Activated naive CD4-positive, alpha-beta T cell treated with anti-CD3 and anti-CD28 coated beads, Interleukin-2, amount 50 U/mL, for 16 hours (primary cell): ENCODE measurements around the gene FAM83B.
"Not testable (repeated sequence)": the region's sequence is repeated elsewhere in the genome, so short reads cannot be mapped to it uniquely, and the experiment has no call there.

ENCODE experiments used
- DNase-seq: peaks from one replicate; pipeline ENCODE4 v3.0.0-alpha.2; 2020

The FAM83B gene, protein sequence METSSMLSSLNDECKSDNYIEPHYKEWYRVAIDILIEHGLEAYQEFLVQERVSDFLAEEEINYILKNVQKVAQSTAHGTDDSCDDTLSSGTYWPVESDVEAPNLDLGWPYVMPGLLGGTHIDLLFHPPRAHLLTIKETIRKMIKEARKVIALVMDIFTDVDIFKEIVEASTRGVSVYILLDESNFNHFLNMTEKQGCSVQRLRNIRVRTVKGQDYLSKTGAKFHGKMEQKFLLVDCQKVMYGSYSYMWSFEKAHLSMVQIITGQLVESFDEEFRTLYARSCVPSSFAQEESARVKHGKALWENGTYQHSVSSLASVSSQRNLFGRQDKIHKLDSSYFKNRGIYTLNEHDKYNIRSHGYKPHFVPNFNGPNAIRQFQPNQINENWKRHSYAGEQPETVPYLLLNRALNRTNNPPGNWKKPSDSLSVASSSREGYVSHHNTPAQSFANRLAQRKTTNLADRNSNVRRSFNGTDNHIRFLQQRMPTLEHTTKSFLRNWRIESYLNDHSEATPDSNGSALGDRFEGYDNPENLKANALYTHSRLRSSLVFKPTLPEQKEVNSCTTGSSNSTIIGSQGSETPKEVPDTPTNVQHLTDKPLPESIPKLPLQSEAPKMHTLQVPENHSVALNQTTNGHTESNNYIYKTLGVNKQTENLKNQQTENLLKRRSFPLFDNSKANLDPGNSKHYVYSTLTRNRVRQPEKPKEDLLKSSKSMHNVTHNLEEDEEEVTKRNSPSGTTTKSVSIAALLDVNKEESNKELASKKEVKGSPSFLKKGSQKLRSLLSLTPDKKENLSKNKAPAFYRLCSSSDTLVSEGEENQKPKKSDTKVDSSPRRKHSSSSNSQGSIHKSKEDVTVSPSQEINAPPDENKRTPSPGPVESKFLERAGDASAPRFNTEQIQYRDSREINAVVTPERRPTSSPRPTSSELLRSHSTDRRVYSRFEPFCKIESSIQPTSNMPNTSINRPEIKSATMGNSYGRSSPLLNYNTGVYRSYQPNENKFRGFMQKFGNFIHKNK

DNA sequence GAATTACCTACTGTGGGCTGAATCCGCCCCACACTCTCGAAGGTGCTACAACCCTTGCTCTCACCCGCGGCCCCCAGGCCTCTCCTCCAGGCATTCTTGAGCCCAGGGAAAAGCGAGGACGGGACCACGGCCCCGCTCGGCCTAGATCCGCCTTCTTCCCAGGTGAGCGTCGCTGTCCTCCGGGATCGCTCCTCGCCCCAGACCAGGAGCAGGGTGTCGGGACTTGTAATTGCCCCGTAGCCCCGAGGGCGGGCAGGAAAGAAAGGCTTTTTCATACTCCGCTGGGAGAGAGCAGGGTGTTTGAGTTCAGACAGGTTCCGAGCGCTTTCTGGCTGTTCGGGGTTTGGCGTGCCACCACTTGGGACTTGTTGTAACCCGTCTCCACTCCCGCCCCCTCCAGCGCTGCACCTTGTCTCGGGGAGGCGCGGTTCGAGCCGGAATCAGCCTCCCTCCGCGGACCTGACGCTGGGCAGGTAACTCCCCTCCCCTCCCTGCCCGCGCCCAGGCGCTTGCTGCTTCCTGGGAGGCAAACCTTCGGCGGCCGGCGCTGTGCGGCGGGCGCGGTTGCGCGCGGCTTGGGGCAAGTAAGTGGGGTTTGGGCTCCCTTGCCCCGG lies at the start of gene FAM83B:
Gene FAM83B (plus strand): TSS at position 529 of the 614 bp plus-strand sequence. CDS start 23,476 bp downstream, outside the sequence.
- no peak for DNase-seq

DNA sequence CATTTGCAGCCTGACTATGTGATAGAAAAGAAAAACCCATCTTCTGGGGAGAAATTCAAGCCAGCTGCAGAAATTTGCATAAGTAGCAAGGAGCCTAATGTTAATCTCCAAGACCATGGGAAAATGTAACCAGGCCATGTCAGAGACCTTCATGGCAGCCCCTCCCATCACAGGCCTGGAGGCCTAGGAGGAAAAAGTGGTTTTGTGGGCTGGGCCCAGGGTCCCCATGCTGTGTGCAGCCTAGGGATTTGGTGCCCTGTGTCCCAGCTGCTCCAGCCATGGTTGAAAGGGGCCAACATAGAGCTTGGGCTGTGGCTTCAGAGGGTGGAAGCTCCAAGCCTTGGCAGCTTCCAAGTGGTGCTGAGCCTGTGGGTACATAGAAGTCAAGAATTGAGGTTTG lies 49.7 kb upstream of the FAM83B start:
- not testable (repeated sequence) for DNase-seq

DNA sequence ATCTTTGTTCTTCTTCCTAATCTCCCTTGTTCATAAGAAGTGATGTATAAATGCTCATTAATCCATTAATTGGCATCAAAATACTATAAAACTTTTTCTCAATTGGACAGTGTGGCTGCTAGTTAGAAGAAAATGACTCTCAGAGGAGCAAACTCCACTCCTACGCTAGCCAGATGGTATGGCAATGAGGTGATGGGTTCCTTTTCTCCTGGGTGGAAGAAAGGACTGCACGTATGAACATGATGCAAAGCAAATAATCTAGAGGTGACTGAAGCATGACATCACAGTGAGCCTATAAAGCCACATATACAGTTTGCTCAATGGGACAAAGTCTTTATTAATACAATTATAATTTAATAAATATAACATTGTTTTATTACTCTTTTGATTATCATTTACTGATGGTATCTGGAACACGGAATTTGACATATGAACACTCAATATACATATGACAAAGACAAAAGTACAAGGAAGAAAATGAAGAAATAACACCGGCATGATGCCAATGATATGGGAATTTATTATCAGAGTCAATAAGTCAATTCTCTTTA lies 46.4 kb upstream of the FAM83B start:
- no peak for DNase-seq

DNA sequence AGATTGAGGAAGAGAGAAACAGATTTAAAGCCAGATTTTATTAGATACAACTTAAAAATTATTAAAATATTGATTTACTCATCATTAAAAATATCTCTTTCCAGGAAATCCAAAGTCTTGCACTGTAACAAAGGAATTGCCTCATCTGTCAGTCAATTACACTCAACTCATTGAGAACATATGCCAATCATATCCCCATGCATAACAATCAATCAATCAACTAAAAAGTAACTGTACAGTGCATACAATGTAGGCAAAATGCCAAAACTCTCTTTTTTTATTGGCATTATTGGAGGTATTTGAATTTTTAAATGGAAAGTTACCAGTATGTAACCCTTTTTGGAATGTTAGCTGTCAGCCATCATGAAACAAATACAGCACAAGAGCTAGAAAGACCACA lies 45.3 kb upstream of the FAM83B start:
- DNase-seq = no peak

DNA sequence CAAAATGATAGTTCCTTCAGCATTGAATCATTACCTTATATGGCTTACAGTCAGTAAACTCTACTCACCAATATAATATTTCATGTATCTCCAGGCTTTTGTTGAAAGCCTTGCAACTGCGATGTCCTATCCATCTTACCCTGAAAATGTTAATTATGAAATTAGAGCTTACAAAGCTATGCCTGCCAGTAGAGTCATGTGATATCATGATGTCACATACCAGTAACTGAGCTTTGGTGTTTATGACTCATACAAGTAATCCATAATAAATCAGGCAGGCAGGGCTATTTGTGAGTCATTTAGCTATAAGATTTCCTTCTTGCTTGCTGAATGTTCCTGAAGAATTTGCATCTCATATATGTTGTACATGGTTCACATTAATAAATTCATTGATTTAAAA lies 44.9 kb upstream of the FAM83B start:
- DNase-seq = no peak

DNA sequence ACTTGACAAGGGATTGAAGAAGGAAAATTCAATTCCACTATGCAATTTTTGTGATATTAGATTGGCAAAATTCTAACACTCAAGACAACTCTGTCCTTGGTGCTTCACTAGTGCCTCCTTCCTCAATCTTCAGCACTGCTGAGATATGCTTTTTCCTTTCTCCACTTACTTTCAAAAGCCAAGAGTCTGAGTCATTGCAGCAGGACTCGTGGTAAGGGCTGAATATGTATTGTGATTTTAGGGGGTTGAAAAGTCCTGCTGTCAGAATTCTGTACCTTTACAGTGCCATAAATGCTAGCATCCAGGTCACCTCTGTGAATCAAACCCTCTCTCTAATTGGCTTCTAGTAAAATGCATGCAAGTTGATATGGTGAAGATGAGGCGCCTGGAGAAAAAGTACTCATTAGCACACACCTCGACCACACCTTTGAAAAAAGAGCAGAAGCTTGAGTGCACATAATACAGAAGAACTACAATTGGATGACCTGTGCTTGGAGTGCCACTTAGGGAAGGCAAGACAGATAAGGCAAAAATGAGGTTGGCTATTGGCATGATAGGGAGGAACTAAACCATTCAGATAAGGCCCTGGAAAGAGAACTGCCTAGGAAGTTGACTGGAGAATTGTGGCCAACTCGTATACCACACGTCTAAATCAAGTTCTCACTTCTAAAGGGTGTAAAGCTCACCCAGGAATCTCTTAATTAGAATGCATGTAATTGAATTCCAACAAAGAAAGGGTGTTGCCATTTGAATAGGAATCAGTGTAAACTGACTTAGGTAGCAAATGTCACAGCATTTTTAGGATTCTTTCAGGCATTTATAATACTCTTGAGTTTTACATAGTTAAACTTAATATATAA lies 43.6 kb upstream of the FAM83B start:
- DNase-seq = no peak

DNA sequence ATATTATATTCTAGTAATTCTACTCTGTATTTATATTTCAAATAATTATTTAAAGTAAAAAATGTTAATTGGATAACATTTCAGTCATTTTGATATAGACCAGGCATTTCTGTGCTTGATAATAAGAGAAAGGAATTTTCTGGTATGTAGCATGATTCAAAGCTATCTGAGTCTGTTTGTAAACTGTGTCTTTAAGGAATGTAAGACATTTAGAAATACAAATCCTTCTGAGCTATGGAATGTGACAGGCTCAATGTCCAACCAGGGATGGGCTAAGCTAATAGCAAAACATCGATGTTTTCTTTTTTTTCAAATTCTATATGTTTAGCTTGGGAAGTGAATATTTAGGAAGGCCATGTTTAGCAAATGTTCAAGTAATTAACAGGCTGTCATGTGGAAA lies 41.5 kb upstream of the FAM83B start:
- DNase-seq = no peak

DNA sequence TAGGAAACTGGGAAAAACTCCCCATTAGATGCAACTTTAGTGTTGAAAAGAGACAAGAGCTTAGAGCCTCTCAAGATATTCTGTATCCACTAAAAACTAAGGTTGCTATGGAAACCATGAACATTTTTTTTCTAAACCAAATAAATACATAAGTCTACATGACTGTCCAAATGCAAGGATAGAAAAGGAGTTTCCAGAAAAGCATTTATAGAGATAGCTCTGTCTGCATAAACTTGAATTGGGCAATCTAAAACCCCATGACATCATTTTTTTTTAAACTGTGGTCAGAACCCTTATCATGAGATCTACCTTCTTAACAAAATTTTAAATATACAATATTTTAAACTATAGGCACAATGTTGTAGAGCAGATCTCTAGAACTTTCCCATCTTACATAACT lies 36.4 kb upstream of the FAM83B start:
- no peak for DNase-seq

DNA sequence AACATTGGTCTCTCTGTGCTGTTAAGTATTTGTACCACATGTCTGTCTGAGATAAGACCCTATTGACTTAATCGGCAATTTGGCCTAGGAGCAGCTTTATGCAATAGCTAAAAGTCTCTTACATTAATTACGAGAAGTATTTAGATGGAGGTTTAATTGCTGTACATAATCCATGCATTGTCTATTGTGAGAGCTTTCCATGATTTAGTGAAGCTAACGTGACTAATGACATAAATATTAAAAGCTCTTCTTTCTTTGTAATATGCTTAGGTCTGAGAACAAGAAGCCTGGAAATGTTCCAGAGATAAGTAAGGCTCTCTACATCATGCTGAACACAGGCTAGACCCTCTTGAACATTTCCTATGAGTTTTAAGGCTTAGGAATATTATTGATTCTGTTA lies 32.7 kb upstream of the FAM83B start:
- no peak for DNase-seq

DNA sequence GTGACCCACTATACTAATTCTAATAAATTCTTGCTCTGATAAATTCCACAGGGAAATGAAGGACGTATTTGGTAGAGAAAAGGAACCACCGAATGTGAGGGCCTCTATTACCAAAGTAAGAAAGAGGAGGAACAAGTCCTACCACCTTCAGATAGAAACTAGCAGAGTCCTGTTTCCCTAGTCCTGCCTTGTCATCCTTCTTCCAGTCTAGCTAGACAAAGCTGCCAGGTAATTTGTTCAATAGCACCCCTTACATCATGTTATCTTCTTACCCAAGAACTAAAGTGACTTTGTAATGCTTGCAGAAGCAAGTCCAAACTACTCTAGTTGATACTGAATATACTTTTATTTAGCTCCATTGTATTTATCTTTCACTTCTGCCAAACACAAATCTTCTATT lies 29.3 kb upstream of the FAM83B start:
- no peak for DNase-seq

DNA sequence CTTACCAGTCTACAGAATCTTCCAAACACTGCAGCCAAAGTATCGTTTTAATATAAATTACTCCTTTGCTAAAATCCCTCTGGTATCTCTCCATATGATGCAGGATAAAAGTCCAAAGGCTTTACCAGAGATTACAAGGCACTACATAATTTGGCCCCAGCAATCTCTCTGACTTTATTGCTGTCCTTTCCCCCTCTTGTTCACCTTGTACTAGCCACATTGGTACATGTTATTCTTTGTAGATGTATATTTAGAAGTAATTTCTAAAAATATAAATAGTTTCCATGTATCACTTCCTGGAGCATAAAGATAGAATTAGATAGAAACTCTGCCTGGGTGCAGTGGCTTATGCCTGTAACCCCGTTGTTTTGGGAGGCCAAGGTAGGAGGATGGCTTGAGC lies 28.7 kb upstream of the FAM83B start:
- no peak for DNase-seq

DNA sequence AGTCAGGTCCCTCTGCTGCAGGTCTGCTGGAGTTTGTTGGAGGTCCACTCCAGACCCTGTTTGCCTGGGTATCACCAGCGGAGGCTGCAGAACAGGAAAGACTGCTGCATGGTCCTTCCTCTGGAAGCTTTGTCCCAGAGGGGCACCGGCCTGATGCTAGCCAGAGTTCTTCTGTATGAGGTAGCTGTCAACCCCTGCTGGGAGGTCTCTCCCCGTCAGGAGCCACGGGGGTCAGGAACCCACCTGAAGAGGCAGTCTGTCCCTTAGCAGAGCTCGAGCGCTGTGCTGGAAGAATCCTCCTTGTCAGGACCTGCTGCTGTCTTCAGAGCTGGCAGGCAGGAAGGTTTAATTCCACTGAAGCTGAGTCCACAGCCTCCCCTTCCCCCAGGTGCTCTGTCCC lies 22.3 kb upstream of the FAM83B start:
- not testable (repeated sequence) for DNase-seq

DNA sequence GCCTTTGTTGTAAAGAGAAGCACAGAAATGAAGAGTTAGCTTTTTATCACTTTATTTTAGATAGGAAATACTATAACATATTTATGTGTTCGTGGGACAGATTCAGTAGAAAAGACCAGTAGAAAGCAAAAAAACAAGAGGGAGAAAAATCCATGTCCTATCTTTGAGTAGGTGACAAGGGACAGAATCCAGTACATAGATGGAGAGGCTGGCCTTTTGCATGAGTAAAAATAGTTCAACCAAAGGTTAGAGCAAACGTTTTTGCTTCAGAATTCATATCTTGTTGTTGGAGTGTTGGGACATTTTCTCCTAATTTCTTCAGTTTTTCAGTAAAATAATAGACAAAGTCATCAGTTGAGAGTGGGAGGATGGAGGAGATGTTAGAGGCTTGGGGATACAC lies 19.6 kb upstream of the FAM83B start:
- no peak for DNase-seq

DNA sequence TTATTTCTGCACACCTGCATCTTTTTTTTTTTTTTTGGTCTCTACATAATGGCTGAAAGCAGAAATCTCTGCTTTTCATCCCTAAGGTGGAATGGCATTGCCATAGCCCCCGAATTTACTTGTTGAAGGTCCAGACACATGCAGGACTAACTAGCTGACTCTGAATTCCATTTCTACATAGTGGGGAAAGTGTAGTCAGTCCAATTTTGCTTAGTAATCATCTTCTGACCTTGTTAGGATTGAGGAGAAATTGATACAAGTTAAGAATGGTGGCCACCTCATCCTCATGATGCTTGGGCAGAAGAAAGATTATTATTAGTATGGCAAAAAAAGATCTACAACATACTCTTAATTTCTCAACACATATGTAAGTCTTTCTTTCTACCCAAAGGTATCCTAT lies 16.4 kb upstream of the FAM83B start:
- no peak for DNase-seq

DNA sequence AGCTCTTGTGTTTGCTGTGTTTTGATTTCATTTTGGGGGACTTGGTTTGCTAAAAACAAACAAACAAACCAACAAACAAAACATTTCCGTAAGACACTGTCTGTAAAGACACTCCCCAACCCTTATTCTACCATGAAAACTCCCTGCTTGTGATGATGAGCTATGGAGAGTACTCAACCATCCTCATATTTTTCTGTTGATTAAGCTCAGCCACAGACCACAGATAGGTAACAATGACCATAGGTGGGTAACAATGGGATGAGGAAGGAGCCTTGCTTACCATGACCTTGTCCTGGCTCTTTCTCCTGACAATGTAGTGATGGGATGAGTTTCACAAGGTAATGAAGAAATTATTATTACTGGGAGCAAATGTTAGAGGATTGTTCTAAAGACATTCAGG lies 11.4 kb upstream of the FAM83B start:
- no peak for DNase-seq

DNA sequence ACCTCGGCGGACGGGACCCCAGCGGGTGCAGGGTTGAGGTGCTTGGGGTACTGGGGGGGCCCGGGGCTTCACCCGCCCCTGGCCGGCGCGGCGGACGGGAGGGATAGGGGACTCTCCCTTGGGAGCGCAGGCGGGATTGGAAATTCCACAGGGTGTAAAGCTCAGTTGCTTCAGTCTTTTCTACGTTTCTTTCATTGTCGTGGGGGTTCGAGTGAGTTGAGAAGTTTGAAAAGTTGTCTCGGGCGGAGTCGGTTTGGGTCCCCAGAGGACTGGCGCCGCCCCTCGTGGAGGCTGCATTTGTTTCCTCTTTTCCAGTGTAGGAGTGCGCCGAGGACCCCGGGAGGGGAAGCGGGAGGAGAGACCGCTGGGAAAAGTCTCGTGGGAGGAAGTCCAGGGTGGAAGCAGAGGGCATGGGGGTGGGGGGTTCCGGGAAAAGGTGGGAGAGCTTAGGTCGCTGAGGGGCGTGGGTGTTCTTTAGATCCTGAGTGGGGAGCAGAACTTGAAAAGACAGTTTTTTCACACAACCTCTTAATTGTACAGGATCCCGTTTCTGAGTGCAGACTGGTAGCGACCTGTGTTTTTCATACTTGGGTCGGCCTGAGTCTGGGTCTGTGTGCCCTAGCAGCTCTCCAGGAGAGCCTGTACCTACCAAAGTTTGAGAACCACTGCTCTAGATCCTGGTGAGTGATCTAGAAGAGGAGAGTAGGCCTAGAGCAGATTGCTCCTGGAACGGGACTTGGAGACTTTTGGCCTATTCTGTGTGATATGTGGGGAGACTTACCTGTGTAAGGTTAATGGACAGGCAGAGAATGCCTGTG lies 495 bp downstream of the FAM83B start:
- no peak for DNase-seq

DNA sequence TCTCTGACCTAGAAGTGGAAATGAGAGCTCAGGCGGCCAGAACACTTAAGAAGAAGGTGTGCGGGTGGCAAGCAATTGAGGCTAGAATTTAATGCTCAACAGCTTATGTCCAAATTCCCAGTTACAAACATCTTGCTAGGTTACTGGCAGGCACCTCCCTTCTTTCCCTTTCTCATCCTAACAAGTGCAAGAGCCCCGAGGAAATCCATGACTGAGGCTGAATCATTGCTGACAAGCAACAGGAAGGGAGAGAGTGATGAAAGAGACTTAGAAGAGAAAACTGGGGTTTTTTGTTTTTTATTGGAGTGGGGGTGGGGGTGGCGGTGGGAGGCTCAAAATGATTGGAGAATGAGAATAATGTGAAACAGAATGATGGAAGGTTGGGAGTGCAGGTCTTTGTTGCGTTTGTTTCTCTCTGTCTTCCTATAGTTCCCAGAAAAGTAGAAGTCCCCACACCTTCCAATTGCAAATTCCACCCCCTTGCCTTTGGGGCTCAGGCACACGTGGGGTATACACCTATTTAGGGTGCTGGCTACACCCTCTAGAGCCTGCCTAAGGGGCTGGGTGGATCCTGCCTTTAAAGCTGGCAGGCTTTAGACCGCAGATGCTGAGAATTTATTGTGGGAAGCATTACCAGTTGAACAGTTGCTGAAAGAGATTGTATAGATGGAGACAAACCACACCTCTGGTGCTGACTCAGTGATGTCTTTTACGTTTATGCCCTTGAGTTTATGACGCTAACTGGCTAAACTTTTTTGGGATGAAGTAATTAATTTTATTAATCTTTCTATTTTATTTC lies 1.4 kb downstream of the FAM83B start:
- DNase-seq = no peak

DNA sequence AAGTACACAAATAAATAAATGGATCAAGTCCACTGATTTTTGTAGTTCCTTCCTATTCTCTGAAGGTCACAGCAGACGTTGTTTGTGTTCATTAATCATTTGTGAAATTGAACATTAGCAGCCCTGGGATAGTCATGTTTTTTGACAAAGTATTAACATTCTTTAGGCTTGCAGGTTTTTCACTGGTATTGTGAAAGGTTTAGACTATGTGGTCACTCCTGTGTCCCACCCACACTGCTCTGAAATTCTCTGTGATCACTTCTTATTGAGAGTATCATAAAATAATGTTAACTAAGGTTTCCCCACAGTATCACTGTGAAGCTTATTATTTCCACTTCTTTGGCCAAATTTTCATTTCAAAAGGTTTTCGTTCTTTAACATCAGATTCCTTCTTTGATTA lies 3.5 kb downstream of the FAM83B start:
- DNase-seq = no peak

DNA sequence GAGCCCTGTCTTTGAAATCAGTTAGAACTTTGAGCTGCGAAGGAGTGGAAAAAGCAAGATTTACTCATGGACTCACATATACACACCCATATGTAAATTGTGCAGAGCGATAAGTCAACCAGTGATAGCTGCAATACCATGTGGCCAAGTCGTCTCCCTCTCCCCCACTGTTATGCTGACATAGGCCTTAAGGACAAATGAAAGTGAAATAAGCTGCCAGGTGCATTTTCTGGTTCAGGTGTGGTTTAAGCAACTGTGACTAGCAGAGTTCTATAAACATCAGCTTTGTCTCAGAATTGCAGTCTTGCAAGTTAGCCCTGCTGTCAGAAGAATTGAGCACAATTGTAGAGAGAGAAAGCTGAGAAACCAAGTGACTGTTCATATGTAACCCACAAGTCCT lies 9.6 kb downstream of the FAM83B start:
- DNase-seq = no peak

DNA sequence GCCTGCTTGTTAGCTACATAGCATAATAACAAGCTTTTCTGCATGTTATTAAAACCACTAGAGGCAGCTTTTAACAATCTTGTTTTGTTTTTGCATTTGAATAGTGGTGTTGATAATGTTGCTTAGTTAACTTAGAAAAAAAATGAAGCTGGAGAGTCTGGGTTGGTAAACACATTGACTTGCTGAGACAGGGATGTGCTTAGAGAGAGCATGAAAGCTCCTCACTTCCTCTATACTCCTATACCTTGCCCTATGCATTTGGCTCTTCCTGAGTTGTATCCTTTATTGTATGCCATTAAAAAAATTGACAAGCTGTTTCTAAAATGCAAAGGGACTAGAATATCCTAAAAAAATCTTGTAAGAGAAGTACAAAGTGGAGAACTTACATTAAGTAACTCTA lies 13.6 kb downstream of the FAM83B start:
- DNase-seq = no peak
